Fibroblast of skin of left quadriceps (primary cell): ENCODE data around the gene RSPO4.

Experiments
- DNase-seq, 2 experiments: peaks; one replicate each; pipeline ENCODE4 v3.0.0-alpha.2; 2013; ENCODE audit warnings: low read depth in 2 of 2

Gene RSPO4

GRCh38 chr20:967796-968742 is 34.0 kb downstream of the RSPO4 start:
- DNase-seq, result no peak

- DNase-seq, result no peak
These were observed 36.2 kb downstream of the RSPO4 start for GRCh38 chr20:965956-966355.

DNA sequence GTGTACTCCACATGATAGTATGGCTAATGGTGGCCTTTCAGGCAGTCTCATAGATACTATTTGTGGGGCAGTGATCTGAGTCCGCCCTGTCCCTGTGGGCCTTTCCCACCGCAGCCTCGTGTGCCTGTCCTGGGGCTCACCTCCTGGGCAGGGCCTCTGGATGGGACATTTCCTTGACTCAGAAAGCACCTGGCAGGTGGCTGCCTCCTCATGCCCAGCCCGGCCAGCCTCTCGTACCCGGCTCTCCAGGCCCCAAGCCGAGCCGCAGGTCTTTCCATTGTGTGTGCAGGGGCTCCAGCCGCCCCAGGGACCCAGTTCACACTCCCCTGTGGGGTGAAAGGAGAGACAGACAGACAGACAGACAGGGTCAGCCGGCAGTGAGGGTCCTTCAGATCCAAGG is 38.3 kb downstream of the RSPO4 start:
- no peak for DNase-seq

DNA sequence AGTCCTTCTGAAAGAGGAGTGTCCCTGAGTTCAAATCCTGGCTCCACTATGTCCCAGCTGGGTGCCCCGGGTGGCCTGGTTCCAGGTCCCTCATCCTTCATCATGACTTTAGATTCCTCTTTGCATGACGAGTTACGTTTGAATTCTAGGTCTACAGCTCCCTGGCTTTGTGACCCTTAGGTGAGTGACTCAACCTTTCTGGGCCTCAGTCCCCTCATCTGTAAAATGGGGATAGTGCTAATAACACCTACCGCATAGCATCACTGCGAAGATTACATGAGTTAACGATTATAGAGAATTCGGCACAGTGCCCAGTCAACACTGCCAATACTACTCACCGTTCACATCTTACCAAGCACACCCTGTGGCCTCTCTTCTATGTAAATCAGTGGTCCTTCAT is 39.4 kb downstream of the RSPO4 start:
- no peak for DNase-seq

GRCh38 chr20:962223-962622 is 39.9 kb downstream of the RSPO4 start:
- DNase-seq, result no peak

GRCh38 chr20:961768-962167 is 40.3 kb downstream of the RSPO4 start:
- DNase-seq, result no peak

DNA sequence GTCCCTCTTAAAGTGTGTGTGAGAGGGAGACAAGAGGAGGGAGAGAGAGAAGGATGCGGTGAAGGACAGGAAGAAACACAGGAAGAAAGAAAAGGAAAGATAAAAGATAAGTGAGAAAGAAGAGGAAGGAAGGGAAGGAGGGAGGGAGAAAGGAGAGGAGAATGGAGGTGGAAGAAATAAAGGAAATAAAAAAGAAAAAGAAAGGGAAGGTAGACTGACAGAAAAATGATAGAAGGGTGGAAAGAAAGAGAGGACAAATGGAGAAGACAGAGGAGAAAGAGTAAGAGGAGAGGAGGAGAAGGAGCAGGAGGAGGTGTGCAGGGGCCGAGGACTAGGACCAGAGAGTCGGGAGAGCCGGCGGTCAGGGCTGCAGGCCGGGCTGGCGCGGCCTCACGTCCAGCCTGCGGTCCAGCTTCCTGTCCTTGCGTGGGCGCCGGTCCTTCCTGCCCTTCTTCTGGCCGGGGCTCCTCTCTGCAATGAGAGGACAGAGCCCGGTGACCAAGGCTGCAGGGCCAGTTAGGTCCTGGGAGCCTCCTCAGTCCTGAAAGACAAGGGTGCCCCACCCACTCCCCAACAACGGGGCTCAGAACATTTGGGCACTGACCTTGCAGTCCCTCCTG is 42.0 kb downstream of the RSPO4 start:
- no peak for DNase-seq

DNA sequence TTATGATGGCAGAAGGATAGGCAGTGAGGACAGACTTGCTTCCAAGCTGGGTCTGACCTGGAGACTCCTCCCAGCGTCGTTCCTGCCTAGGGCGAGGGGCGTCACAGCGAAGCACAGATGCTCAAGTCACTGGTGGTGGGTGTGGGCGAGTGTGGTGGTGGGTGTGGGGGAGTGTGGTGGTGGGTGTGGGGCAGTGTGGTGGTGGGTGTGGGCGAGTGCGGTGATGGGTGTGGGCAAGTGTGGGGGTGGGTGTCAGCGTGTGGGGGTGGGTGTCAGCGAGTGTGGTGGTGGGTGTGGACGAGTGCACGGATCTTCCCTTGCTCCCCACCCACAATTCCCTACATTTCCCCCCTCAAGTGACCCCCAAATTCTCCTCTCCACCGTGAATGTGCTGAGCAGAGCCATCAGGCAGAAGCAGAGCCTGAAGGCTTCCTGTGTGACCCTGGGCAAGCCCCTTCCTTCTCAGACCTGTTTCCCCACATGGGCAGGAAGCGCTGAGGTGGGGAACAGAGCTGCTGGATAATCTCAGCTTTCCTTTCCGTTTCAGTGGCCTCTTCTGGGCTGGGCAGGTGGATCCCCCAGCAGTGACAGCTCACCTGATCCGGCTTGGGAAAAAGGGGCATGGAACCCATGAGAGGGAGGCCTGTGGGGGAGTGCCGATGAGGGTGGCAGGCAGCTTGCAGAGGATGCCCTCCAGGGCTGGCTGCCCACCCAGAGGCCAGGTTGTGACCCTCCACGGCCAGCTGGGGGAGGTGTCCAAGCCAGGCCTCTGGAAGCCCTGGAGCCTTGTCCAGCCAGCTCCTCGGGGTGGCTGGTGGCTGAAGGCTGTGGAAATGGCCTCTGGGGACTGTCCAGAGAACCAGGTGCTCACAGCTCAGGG is 42.9 kb downstream of the RSPO4 start:
- DNase-seq, result no peak

- no peak for DNase-seq
These were observed 44.6 kb downstream of the RSPO4 start for GRCh38 chr20:957544-957943.

GRCh38 chr20:956330-956951 is 45.7 kb downstream of the RSPO4 start:
- DNase-seq, result peak; percentile 11 to 12

- no peak for DNase-seq
These were observed 46.5 kb downstream of the RSPO4 start for GRCh38 chr20:955656-956055.

- DNase-seq, result no peak
These were observed 47.0 kb downstream of the RSPO4 start for GRCh38 chr20:955111-955510.

GRCh38 chr20:953742-954141 is 48.4 kb downstream of the RSPO4 start:
- DNase-seq, result no peak

DNA sequence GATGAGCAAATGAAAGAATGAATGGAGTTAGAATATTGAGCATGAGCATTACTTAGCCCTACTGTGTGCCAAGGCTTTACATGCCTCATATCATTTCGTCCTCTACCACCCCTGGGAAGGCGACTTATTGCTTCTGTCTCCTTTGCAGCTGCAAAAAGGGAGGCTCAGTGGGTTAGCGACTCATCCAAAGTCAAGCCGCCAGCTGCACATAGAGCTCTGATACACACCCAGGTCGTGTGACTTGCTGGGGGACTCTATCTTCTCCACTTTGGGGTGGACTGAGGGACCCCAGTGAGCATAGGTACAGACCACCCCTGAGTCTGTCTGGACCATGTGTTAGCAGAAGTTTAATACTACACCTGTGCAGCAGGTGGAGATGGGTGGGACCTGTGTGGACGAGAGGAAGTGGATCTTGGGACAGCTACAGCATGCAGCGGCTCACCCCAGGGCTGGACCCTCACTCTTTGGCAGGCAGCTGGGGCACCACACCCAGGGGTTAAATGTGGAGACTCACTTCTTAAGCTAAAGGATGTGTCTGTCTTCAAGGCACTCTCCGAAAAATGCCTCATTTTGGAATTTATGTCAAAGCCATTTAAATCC is 49.8 kb downstream of the RSPO4 start:
- DNase-seq, result no peak

GRCh38 chr20:951384-952169 is 50.5 kb downstream of the RSPO4 start:
- DNase-seq, result no peak

GRCh38 chr20:949717-950116 is 52.4 kb downstream of the RSPO4 start:
- no peak for DNase-seq

DNA sequence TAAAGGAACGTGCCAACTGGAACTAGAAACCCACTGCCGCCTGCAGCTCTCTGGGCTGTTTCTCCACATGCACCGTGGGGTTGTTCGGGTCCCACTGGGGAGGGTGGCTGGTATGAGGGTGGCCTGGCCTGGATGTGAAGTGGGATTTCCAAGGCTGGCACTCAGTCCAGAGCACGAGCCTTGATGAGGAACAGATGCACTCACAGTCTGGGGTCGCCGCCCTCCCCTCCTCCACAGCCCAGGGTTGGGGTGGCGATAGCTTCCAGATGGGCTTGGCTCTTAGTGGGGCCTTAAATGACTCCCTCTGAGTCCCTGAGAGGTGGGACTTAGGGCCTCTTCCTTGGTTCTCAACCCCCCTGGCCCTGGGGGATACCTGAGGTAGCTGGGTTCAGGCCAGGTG is 55.3 kb downstream of the RSPO4 start:
- DNase-seq, result no peak

DNA sequence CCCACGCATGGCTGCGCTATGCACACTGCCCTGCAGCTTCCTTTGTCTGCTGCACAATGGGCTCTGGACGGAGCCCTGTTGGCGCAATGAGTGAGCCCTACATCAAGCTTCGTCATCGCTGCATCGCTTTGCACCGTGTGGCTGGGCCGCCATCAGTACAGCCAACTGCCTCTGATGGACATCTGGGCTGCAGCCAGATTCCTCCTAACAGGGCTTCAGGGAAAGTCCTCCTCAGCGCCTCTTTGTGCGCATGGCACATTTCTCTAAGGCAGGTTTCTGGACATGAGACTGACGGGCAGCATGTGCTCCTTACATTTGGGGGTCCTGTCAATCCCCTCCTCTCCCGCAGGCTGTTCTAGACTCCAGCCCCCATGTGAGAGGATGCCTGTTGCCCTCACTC is 56.3 kb downstream of the RSPO4 start:
- DNase-seq, result no peak

GRCh38 chr20:944774-945410 is 57.2 kb downstream of the RSPO4 start:
- DNase-seq, result no peak

GRCh38 chr20:944148-944547 is 58.0 kb downstream of the RSPO4 start:
- DNase-seq, result no peak
